H1 (cell line): ENCODE measurements around the gene TMEM183A. TPM values are rescaled to one million over a fixed set of nuclear protein-coding genes. Genes with fewer than 3 reads are reported as not detected.

Source experiments
- EP300 ChIP-seq, 2 experiments: IDR thresholded peaks; 1 replicate in 1 of 2; 2 replicates in 1 of 2; pipeline ENCODE4 v1.6.1; 2011 to 2012; ENCODE audit warnings: low read depth in 2 of 2, low read length in 2 of 2, mild to moderate bottlenecking in 2 of 2, borderline replicate concordance in 1 of 2, inconsistent platforms in 1 of 2, moderate library complexity in 1 of 2
- polyA plus RNA-seq, 7 experiments: library from polyadenylated mRNA; depleted of rRNA in 3 of 7; stranded (reverse) in 5 of 7; unstranded in 2 of 7; fragments of >200 nt in 5 of 7; fragments of 200-250 nt in 2 of 7; gene quantifications; 1 replicate in 5 of 7; 2 replicates in 1 of 7; 4 replicates in 1 of 7; pipeline versions ENCODE4 v1.2.1 to v1.2.3, GENCODE V29; 2011 to 2013; ENCODE audit warnings: missing spikeins in 2 of 7, mixed read lengths in 2 of 7
- total RNA-seq: library from RNA; stranded (reverse); fragmentation: NEBNext Ultra II Directional; extraction: Animal tissue kit (Norgen Biotek cat#: 25700); gene quantifications from 2 replicates; pipeline ENCODE4 v1.2.1, GENCODE V29; 2021

TMEM183A gene
- total and polyA plus RNA-seq, 2 of the 8 experiments (the other 6 are each of a cell fraction or from before 2014, with no cell fraction given), result 107 to 173 TPM

GRCh38 chr1:203049576-203050180, 42.5 kb downstream of the TMEM183A start (continued):
- no peak for TF ChIP-seq EP300 (IDR thresholded peaks at IDR 0.05; ENCODE audit: borderline replicate concordance in 1 of 2, low read depth in 2 of 2, low read length in 2 of 2)
